ENCODE data around the gene BICRAL.
A peak's percentile ranks its signal among the peaks of the same experiment; 100 is the strongest.
"Not testable (repeated sequence)": the region's sequence is repeated elsewhere in the genome, so short reads cannot be mapped to it uniquely, and the experiment has no call there.

BICRAL gene

DNA sequence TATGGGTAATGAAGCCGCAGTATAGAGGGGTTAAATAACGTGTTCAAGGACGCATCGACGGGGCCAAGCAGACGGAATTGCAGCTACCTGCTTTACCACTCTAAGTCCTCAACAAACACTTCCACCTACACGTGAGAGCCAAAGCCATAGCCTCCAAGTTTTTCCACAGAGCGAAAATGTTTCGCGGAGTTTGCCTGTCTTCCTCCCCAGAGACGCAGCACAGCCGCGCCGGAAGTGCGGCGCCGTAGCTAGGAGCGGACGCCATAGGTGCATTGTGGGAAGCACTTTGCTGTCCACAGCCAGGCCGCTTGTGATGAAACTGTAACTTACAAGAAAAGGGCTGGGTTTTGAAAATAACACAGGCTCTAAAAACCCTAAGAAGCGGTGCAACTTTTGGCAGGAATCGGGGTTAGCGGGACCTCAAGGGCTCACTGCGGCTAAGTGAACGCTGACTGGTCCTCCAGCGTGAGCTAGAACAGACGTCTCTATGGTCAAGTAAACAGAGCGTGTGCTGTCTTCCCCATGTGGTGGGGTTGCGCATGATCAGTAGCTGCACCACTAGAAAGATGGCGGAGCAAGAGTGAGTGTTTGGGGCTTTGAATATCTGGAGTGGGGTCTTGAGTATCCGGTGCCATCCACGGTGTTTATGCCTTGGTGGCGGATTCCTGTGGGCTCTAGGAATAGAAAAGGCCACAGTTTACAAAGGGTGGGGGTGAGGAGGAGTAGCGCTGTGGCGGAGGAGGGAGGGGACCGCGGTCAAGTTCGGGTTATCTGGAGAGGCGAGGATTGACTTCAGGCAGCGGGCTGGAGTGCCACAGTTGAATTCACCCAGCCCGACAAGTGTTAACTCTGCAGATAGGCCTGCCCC is 97.8 kb downstream of the BICRAL start, which contains the start of gene RPL7L1:
RPL7L1 (plus strand) TSS at position 245 of the 868 bp plus-strand sequence; CDS start at position 540, 295 bp downstream.
- no peak for TF ChIP-seq EZH2phosphoT487 (conservative IDR thresholded peaks at IDR 0.05; ENCODE audit: low read length)
- TF ChIP-seq, protein P1, sequence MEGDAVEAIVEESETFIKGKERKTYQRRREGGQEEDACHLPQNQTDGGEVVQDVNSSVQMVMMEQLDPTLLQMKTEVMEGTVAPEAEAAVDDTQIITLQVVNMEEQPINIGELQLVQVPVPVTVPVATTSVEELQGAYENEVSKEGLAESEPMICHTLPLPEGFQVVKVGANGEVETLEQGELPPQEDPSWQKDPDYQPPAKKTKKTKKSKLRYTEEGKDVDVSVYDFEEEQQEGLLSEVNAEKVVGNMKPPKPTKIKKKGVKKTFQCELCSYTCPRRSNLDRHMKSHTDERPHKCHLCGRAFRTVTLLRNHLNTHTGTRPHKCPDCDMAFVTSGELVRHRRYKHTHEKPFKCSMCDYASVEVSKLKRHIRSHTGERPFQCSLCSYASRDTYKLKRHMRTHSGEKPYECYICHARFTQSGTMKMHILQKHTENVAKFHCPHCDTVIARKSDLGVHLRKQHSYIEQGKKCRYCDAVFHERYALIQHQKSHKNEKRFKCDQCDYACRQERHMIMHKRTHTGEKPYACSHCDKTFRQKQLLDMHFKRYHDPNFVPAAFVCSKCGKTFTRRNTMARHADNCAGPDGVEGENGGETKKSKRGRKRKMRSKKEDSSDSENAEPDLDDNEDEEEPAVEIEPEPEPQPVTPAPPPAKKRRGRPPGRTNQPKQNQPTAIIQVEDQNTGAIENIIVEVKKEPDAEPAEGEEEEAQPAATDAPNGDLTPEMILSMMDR (IDR thresholded peaks at IDR 0.05; ENCODE audit: insufficient read depth, low read length, poor library complexity, severe bottlenecking), result no peak
- H3K4me2 ChIP-seq (ENCODE audit: low read depth, low read length, poor library complexity, severe bottlenecking), result peak within 1 kb of the TSS; percentile 63
- peak within 1 kb of the TSS; percentile 80 for H3K27ac ChIP-seq (ENCODE audit: low read depth, low read length)
- peaks cover 41% of the 10 kb centered on the region for H3K79me2 ChIP-seq (ENCODE audit: insufficient read depth, low read length)
- H3K9me3 ChIP-seq (ENCODE audit: insufficient read depth, low read length), result no peaks in the 10 kb centered on the region
- peaks cover 17% of the 10 kb centered on the region for H3F3A ChIP-seq (ENCODE audit: insufficient read depth)
- H3K9ac ChIP-seq (ENCODE audit: low read length), result peak within 1 kb of the TSS; percentile 74
- peaks cover 3% of the 10 kb centered on the region; the same call in 1 of the 2 replicates for H4K20me1 ChIP-seq (ENCODE audit: low read depth, low read length)
- H2AFZ ChIP-seq (ENCODE audit: low read depth, low read length, severe bottlenecking), result peak within 1 kb of the TSS; percentile 91
- H3K36me3 ChIP-seq (ENCODE audit: low read length), result peaks cover 17% of the 10 kb centered on the region
- no peaks in the 10 kb centered on the region for H3K27me3 ChIP-seq (ENCODE audit: low read length)
- H3K9me2 ChIP-seq (replicated peaks; ENCODE audit: insufficient read depth, low read length), result no peaks in the 10 kb centered on the region
- H3K4me3 ChIP-seq (ENCODE audit: insufficient read depth, low read length, poor library complexity, severe bottlenecking), result peak within 1 kb of the TSS; percentile 79

DNA sequence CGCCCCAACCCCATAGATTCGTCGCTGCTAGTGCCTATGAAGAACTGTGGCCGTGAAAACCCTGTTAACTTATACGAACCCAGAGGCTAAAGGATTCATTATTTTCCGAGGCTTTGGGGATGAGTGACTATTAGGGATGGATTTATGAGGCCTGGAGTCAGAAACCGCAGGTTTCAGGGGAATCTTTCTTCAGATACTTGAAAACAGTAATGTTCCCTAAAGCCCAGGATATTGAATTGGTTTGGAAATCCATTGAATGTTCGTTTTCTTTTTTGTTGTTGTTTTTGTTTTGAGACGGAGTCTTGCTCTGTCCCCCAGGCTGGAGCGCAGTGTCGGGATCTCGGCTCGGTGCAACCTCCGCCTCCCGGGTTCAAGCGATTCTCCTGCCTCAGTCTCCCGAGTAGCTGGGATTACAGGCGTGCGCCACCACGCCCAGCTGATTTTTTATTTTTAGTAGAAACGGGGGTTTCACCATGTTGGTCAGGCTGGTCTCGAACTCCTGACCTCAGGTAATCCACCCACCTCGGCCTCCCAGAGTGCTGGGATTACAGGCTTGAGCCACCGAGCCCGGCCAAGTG is 98.5 kb downstream of the BICRAL start:
- Histone ChIP-seq H3K9ac (ENCODE audit: low read length) (peak overlapping the region; percentile 74), H3K4me2 (ENCODE audit: low read depth, low read length, poor library complexity, severe bottlenecking) (peak overlapping the region; percentile 63), H3K4me3 (ENCODE audit: insufficient read depth, low read length, poor library complexity, severe bottlenecking) (peak overlapping the region; percentile 79), H3F3A (ENCODE audit: insufficient read depth) (peaks cover 18% of the 10 kb centered on the region), H3K36me3 (ENCODE audit: low read length) (peaks cover 20% of the 10 kb centered on the region), H3K79me2 (ENCODE audit: insufficient read depth, low read length) (peaks cover 41% of the 10 kb centered on the region), H2AFZ (ENCODE audit: low read depth, low read length, severe bottlenecking) (peak overlapping the region; percentile 91), H3K27ac (ENCODE audit: low read depth, low read length) (peak overlapping the region; percentile 80)
- not testable (repeated sequence) for H3K27me3 ChIP-seq (ENCODE audit: low read length); H3K9me2 ChIP-seq (replicated peaks; ENCODE audit: insufficient read depth, low read length); H4K20me1 ChIP-seq (ENCODE audit: low read depth, low read length); H3K9me3 ChIP-seq (ENCODE audit: insufficient read depth, low read length)

DNA sequence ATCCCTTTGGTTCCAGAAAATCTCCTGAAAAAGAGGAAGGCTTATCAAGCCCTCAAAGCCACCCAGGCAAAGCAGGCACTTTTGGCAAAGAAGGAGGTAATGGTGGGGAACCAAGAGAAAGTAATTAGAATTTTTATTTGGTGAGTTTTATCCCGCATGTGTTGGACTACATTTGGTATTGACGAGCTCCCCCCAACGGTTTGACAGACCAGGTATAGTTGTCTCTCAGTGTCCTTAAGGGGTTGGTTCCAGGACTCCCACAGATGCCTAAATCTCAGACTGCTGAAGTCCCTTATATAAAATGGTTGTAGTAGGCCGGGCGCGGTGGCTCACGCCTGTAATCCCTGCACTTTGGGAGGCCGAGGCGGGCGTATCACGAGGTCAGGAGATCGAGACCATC is 99.0 kb downstream of the BICRAL start:
- not testable (repeated sequence) for H3K9me3 ChIP-seq (ENCODE audit: insufficient read depth, low read length); H2AFZ ChIP-seq (ENCODE audit: low read depth, low read length, severe bottlenecking); H3K27me3 ChIP-seq (ENCODE audit: low read length); H4K20me1 ChIP-seq (ENCODE audit: low read depth, low read length); H3K9me2 ChIP-seq (replicated peaks; ENCODE audit: insufficient read depth, low read length)
- peaks cover 41% of the 10 kb centered on the region for H3K79me2 ChIP-seq (ENCODE audit: insufficient read depth, low read length)
- peak overlapping the region; percentile 63 for H3K4me2 ChIP-seq (ENCODE audit: low read depth, low read length, poor library complexity, severe bottlenecking)
- peak overlapping the region; percentile 80; the same call in 1 of the 2 replicates for H3K27ac ChIP-seq (ENCODE audit: low read depth, low read length)
- peaks cover 24% of the 10 kb centered on the region for H3F3A ChIP-seq (ENCODE audit: insufficient read depth)
- peak overlapping the region; percentile 79 for H3K4me3 ChIP-seq (ENCODE audit: insufficient read depth, low read length, poor library complexity, severe bottlenecking)
- H3K36me3 ChIP-seq (ENCODE audit: low read length), result peaks cover 26% of the 10 kb centered on the region
- TF ChIP-seq, protein P1 (IDR thresholded peaks at IDR 0.05; ENCODE audit: insufficient read depth, low read length, poor library complexity, severe bottlenecking), result peak; percentile 25
- H3K9ac ChIP-seq (ENCODE audit: low read length), result peak overlapping the region; percentile 74

DNA sequence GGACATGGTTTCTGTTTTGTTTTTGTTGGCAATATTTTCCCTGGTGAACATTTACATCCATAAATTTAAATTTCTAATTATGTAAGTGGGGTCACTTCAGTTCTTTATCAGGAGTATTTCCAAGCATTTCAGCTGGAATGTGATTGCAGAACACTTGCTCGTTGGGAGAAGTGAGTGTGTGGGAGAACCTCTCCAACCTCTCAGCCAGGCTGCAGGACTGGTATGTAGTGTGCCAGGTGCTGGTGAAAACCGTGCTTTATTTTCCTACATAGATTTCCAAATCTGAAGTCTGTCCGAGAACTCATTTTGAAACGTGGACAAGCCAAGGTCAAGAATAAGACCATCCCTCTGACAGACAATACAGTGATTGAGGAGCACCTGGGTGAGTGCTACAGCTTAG is 103.8 kb downstream of the BICRAL start:
- no peak overlapping the region for H3K4me3 ChIP-seq (ENCODE audit: insufficient read depth, low read length, poor library complexity, severe bottlenecking)
- peaks cover 28% of the 10 kb centered on the region for H3K36me3 ChIP-seq (ENCODE audit: low read length)
- no peak overlapping the region for H3K4me2 ChIP-seq (ENCODE audit: low read depth, low read length, poor library complexity, severe bottlenecking)
- no peaks in the 10 kb centered on the region for H3K27me3 ChIP-seq (ENCODE audit: low read length)
- peaks cover 3% of the 10 kb centered on the region; the same call in 1 of the 2 replicates for H4K20me1 ChIP-seq (ENCODE audit: low read depth, low read length)
- peaks cover 21% of the 10 kb centered on the region for H3F3A ChIP-seq (ENCODE audit: insufficient read depth)
- H2AFZ ChIP-seq (ENCODE audit: low read depth, low read length, severe bottlenecking), result no peak overlapping the region
- no peaks in the 10 kb centered on the region for H3K9me3 ChIP-seq (ENCODE audit: insufficient read depth, low read length)
- no peak overlapping the region for H3K27ac ChIP-seq (ENCODE audit: low read depth, low read length)
- peaks cover 31% of the 10 kb centered on the region for H3K79me2 ChIP-seq (ENCODE audit: insufficient read depth, low read length)
- H3K9me2 ChIP-seq (replicated peaks; ENCODE audit: insufficient read depth, low read length), result no peaks in the 10 kb centered on the region
- TF ChIP-seq, protein P1 (IDR thresholded peaks at IDR 0.05; ENCODE audit: insufficient read depth, low read length, poor library complexity, severe bottlenecking), result no peak
- TF ChIP-seq EZH2phosphoT487 (conservative IDR thresholded peaks at IDR 0.05; ENCODE audit: low read length), result no peak
- H3K9ac ChIP-seq (ENCODE audit: low read length), result no peak overlapping the region

DNA sequence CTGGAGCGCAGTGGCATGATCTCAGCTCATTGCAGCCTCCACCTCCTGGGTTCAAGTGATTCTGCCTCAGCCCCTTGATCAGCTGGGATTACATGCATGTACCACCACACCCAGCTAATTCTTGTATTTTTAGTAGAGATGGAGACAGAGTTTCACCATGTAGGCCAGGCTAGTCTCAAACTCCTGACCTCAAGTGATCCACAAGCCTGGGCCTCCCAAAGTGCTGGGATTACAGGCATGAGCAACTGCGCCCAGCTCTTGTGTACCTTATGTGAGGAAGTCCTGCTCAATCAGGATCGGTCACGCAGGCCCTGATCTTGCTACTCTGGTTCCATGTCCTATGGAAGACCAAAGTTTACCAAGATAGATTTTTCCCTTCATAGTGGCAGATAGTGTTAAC is 106.3 kb downstream of the BICRAL start:
- H3K9ac ChIP-seq (ENCODE audit: low read length); H4K20me1 ChIP-seq (ENCODE audit: low read depth, low read length); H3K4me2 ChIP-seq (ENCODE audit: low read depth, low read length, poor library complexity, severe bottlenecking); H3K9me3 ChIP-seq (ENCODE audit: insufficient read depth, low read length); H3K79me2 ChIP-seq (ENCODE audit: insufficient read depth, low read length); H2AFZ ChIP-seq (ENCODE audit: low read depth, low read length, severe bottlenecking); H3K27me3 ChIP-seq (ENCODE audit: low read length); H3K27ac ChIP-seq (ENCODE audit: low read depth, low read length); H3K4me3 ChIP-seq (ENCODE audit: insufficient read depth, low read length, poor library complexity, severe bottlenecking); H3K9me2 ChIP-seq (replicated peaks; ENCODE audit: insufficient read depth, low read length): not testable (repeated sequence)
- Histone ChIP-seq H3F3A (ENCODE audit: insufficient read depth) (peaks cover 31% of the 10 kb centered on the region), H3K36me3 (ENCODE audit: low read length) (peaks cover 23% of the 10 kb centered on the region)
